Spinal cord (tissue), 10 donors: ENCODE results near the gene ARHGAP32. TPM values are rescaled to one million over a fixed set of nuclear protein-coding genes. Genes with fewer than 3 reads are reported as not detected.
A peak's percentile ranks its signal among the peaks of the same experiment; 100 is the strongest.

Experiments used
- DNase-seq, 6 donors: peaks; one replicate each; pipeline versions ENCODE4 v3.0.0 to v3.0.0-alpha.2; 2013 to 2015; ENCODE audit warnings: low spot score in 6 of 6, low read depth in 4 of 6
- H3K27ac ChIP-seq: one replicate; pipeline ENCODE4 v1.5.1; 2013; ENCODE audit warnings: low read depth, low read length, control low read depth
- H3K27me3 ChIP-seq: one replicate; pipeline ENCODE4 v1.6.1; 2013; ENCODE audit warnings: low read length; ENCODE audit not compliant: control insufficient read depth, insufficient read depth
- H3K36me3 ChIP-seq: one replicate; pipeline ENCODE4 v1.6.1; 2013; ENCODE audit warnings: low read length; ENCODE audit not compliant: control insufficient read depth, insufficient read depth
- H3K4me1 ChIP-seq: one replicate; pipeline ENCODE4 v1.6.1; 2013; ENCODE audit warnings: low read length; ENCODE audit not compliant: control insufficient read depth, insufficient read depth
- H3K4me3 ChIP-seq: one replicate; pipeline ENCODE4 v1.5.1; 2013; ENCODE audit warnings: low read depth, low read length, control low read depth
- H3K9me3 ChIP-seq: one replicate; pipeline ENCODE4 v1.6.1; 2013; ENCODE audit warnings: low read length; ENCODE audit not compliant: control insufficient read depth, insufficient read depth
- WGBS: methylation state at CpG from one replicate; pipeline ENCODE4 v1.1.5; 2013; ENCODE audit warnings: missing lambda C conversion rate; ENCODE audit not compliant: insufficient coverage; 5-methylcytosine and 5-hydroxymethylcytosine counted together
- polyA plus RNA-seq, 2 donors: library from polyadenylated mRNA; unstranded; fragments of 120-200 nt; gene quantifications; one replicate each; pipeline ENCODE4 v1.2.1, GENCODE V29; 2013; ENCODE audit not compliant: insufficient read length in 2 of 2
- total RNA-seq, 2 donors: library from RNA; depleted of rRNA in 1 of 2; stranded (reverse); fragments of 120-200 nt in 1 of 2; fragments of >200 nt in 1 of 2; gene quantifications; one replicate each; pipeline versions ENCODE4 v1.2.3 to v1.2.4, GENCODE V29; 2013 to 2014
- donor health status: healthy.

The ARHGAP32 gene
- total and polyA plus RNA-seq, 4 donors: 29.0 to 60.2 (median 35.2) TPM

DNA sequence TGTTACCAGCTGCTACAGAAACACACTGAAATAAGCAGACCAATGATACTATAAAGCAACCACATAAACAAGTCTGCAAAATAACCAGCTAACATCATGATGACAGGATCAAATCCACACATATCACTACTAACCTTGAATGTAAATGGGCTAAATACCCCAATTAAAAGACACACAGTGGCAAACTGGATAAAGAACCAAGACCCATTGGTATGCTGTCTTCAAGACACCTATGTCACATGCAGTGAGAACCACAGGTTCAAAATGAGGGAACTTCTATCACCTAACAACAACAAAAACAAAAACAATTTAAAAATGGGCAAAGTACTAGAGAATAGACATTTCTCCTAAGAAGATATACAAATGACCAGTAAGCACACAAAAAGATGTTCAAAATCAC, 89.9 kb downstream of the ARHGAP32 start:
- no peak for DNase-seq
- H3K4me3 ChIP-seq: no peak overlapping the region
- peaks cover 24% of the 10 kb centered on the region for H3K9me3 ChIP-seq
- H3K27me3 ChIP-seq: no peaks in the 10 kb centered on the region
- peaks cover 8% of the 10 kb centered on the region for H3K36me3 ChIP-seq
- no peak overlapping the region for H3K27ac ChIP-seq
- no peaks in the 10 kb centered on the region for H3K4me1 ChIP-seq

DNA sequence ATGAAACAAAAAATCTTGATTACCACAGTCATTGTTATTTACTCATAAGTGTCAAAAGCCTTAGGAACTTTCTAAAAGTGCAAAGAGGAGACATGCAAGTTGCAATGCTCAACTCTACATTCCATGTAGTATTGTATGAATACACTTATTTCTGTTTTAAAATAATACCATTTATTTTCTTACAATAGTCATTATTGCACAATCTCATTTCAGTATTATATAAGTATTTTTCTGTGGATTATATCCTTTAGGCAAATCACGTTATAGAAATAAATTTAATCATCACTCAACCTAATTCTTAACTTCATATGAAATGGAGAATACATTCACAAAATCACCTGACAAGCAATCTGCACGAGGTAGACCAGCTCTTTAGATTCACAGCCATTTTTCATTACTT, 98.8 kb downstream of the ARHGAP32 start:
- H3K27me3 ChIP-seq: no peaks in the 10 kb centered on the region
- H3K4me3 ChIP-seq: no peak overlapping the region
- no peak for DNase-seq
- H3K36me3 ChIP-seq: no peaks in the 10 kb centered on the region
- peaks cover 7% of the 10 kb centered on the region for H3K9me3 ChIP-seq
- no CpG with 5 or more reads among the region's 2 CpGs for WGBS
- no peak overlapping the region for H3K27ac ChIP-seq
- no peaks in the 10 kb centered on the region for H3K4me1 ChIP-seq

DNA sequence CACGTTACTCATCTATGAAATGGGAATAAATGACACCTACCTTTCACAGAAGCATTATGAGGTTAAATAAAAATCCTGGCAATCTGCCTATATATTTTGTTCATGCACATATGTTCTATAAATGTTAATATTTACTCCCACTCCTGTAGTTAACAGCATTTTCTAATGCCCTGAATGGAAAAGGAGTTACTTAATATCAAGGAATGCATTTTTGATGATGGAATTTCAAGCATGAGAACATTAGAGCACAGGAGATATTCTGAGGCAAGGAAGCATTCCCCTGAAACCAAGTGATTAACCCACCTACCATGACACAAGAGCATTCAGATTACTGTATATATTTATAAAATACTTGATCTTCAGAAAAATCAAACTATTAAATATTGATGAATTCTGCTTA, 102.1 kb downstream of the ARHGAP32 start:
- Histone ChIP-seq H3K9me3 (no peaks in the 10 kb centered on the region), H3K4me3 (no peak overlapping the region), H3K27me3 (no peaks in the 10 kb centered on the region), H3K36me3 (no peaks in the 10 kb centered on the region), H3K4me1 (no peaks in the 10 kb centered on the region), H3K27ac (no peak overlapping the region)
- no CpG with 5 or more reads among the region's 1 CpG for WGBS
- no peak for DNase-seq

DNA sequence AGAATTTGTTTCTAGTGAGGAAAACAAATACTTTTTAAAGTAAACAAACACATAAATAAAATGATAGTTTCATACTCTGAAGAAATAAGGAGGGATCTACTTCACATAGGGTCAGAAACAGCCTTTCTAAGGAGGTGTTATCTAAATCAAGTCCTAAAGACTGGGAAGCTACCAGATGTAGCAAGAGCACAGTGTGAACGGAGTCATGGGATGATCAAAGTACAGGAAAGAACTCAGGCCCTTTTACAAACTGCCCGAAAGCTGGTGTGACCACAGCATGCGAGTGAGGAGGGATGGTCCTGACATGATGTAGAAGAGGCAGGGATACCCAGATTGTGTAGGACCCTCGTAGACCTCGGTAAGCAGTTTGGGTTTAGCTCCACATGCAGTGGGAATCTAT, 102.8 kb downstream of the ARHGAP32 start:
- DNase-seq: no peak
- Histone ChIP-seq H3K9me3 (peaks cover 2% of the 10 kb centered on the region), H3K27me3 (no peaks in the 10 kb centered on the region), H3K4me3 (no peak overlapping the region), H3K4me1 (no peaks in the 10 kb centered on the region), H3K36me3 (no peaks in the 10 kb centered on the region), H3K27ac (no peak overlapping the region)
- WGBS: 77% methylated on average over 3 of the region's 5 CpGs

DNA sequence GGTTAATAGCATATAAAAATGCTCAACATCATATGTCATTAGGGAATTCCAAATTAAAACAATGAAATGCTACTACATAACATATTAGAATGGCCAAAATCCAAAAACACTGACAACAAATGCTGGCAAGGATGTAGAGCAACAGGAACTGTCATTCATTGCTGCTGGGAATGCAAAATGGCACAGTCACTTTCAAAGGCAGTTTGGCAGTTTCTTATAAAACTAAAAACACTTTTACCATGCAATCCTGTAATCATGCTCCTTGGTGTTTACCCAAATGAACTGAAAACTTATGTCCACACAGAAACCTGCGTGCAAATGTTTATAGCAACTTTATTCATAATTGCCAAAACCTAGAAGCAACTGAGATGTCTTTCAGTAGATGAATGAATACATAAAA, 105.1 kb downstream of the ARHGAP32 start:
- H3K27ac ChIP-seq: no peak overlapping the region
- no CpG with 5 or more reads among the region's 1 CpG for WGBS
- no peaks in the 10 kb centered on the region for H3K4me1 ChIP-seq
- H3K27me3 ChIP-seq: no peaks in the 10 kb centered on the region
- H3K9me3 ChIP-seq: peaks cover 6% of the 10 kb centered on the region
- peak in 2 of 6 donors; percentile 4 to 77 for DNase-seq
- no peaks in the 10 kb centered on the region for H3K36me3 ChIP-seq
- no peak overlapping the region for H3K4me3 ChIP-seq

DNA sequence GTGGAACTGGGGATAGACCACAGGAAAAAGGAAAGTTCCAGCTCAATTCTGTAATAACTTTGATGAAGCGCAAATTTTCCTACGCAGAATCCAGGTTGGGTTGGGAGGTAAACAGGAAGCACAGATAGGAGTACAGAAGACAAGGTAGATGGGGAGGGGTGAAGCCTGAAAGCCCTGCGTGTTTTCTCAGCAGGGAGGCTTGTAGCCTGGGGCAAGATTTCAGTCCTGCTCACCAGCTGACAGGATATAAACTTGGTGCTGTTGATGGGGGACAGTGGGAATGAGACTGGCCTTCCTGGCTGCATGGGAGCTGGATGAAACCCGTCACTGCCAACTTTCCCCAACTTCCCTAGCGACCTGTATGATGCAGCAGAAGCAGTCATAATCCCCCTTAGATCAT, 114.9 kb downstream of the ARHGAP32 start:
- 92% methylated on average over 5 of the region's 5 CpGs for WGBS

DNA sequence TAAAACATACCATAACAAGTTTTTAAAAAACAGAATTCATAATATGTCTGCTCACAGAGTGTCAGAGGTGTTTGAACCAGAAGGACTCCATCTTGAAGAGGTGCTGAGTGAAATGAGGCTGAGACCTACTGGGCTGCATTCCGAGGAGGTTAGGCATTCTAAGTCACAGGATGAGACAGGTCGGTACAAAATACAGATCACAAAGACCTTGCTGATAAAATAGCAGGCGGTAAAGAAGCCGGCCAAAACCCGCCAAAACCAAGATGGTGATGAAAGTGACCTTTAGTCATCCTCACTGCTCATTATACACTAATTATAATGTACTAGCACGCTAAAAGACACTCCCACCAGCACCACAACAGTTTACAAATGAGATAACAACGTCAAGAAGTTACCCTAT, 116.4 kb downstream of the ARHGAP32 start:
- Histone ChIP-seq H3K27ac (no peak overlapping the region), H3K4me3 (no peak overlapping the region), H3K36me3 (no peaks in the 10 kb centered on the region), H3K4me1 (no peaks in the 10 kb centered on the region), H3K27me3 (no peaks in the 10 kb centered on the region), H3K9me3 (no peaks in the 10 kb centered on the region)
- 88% methylated on average over 5 of the region's 7 CpGs for WGBS
- no peak for DNase-seq

More for the DNA sequence above, 114.9 kb downstream of the ARHGAP32 start:
- no peak overlapping the region for H3K4me3 ChIP-seq
- no peaks in the 10 kb centered on the region for H3K36me3 ChIP-seq
- DNase-seq: no peak
- no peaks in the 10 kb centered on the region for H3K4me1 ChIP-seq
- no peaks in the 10 kb centered on the region for H3K27me3 ChIP-seq
- no peak overlapping the region for H3K27ac ChIP-seq
- H3K9me3 ChIP-seq: no peaks in the 10 kb centered on the region

DNA sequence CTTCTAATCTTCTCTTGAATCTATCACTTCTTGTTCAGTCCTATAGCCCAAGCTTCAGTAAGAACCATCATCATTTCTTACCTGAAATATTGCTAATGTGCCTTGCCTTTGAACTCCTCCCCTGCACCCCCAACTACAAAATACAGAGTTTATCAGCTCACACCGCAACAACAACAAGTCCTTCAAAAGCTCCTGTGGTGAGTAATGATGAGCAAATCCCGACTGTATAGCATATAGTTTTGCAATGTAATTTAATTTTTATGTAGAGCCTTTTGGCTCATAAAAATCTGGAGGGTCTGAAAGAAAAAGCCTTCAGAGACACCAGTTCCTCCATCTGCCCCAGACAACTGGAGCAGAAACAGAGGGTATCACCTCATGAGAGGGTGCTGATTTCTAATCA, 124.7 kb downstream of the ARHGAP32 start:
- no CpG with 5 or more reads among the region's 2 CpGs for WGBS
- Histone ChIP-seq H3K27me3 (no peaks in the 10 kb centered on the region), H3K4me3 (no peak overlapping the region), H3K36me3 (no peaks in the 10 kb centered on the region), H3K27ac (no peak overlapping the region), H3K4me1 (no peaks in the 10 kb centered on the region), H3K9me3 (no peaks in the 10 kb centered on the region)
- DNase-seq: no peak

DNA sequence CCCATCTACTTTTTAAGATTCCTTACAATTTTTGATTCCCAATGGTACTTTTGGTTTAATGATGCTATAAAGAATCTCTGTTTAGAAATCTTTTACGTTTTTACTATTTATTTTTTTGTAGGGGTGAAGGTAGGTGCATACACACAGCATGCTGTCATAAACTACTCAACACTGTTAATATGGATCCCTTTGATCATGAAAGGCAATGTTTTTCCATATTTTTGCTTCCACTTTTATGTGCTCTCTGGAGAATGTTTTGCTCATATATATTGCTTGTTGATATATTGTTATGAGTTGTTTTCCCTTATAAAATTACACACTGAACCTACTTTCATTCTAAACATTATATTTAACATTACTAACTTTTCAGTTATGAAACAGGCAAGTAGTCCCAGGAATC, 125.9 kb downstream of the ARHGAP32 start:
- Histone ChIP-seq H3K36me3 (no peaks in the 10 kb centered on the region), H3K27me3 (no peaks in the 10 kb centered on the region), H3K4me1 (no peaks in the 10 kb centered on the region), H3K27ac (no peak overlapping the region), H3K4me3 (no peak overlapping the region), H3K9me3 (no peaks in the 10 kb centered on the region)
- no CpG with 5 or more reads among the region's 1 CpG for whole genome bisulfite sequencing
- no peak for DNase-seq

DNA sequence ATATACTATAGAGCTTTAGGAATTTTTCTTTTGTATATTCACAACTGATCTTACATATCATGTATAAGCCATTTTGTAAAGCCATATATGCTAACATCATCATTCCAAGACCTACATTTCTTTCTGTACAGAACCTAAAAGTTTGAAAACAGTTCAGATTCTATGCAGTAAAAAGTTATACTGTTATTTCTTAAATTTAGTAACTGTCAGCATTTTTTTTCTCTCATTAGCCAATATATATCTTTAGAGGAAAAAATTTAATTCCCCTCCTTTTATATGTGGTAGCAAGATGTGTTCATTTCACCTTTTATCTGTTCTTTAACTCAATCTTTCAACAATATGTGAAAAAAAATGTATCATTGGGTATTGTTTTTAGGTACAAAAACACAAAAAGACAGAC, 129.0 kb downstream of the ARHGAP32 start:
- H3K36me3 ChIP-seq: no peaks in the 10 kb centered on the region
- no peak overlapping the region for H3K4me3 ChIP-seq
- DNase-seq: no peak
- H3K9me3 ChIP-seq: no peaks in the 10 kb centered on the region
- no peaks in the 10 kb centered on the region for H3K27me3 ChIP-seq
- H3K4me1 ChIP-seq: no peaks in the 10 kb centered on the region
- no peak overlapping the region for H3K27ac ChIP-seq
